ENCODE measurements around the gene CRYBA1.
A peak's percentile ranks its signal among the peaks of the same experiment; 100 is the strongest.
"Not testable (repeated sequence)": the region's sequence is repeated elsewhere in the genome, so short reads cannot be mapped to it uniquely, and the experiment has no call there.

Gene CRYBA1

DNA sequence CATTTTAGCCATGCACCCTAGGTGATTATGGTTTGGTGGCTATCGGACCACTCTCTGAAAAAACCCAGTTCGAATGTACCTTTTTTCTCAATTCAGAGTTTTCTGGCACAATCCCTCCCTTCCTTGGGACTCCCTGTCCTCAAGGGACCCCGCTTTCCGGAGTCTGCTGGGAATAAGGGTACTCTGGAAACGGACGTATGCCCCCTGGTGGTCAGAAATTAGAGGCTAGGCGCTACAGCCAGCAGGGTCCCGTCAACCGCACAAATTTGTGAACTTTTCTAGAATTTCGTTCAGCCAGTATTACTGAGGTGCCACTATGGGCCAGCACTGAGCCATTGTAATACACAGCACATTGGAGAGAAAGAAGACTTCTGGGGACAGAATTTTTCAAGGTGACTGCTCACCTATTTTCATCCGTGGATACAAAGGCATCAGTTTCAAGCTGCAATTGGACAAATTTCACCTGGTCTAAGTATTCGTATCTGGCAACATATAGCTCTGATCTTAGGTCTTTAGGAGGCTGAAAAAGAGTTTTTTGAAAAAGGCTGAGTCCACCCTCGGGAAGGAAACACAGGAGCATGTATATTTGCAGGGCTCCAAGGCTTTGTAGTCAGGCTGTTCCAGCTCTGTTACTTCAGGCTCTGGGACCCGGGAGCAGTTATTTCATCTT is 27.1 kb upstream of the CRYBA1 start:
- H3K4me3 ChIP-seq (ENCODE audit: low read depth, low read length): no peak overlapping the region
- TF ChIP-seq, protein P1, sequence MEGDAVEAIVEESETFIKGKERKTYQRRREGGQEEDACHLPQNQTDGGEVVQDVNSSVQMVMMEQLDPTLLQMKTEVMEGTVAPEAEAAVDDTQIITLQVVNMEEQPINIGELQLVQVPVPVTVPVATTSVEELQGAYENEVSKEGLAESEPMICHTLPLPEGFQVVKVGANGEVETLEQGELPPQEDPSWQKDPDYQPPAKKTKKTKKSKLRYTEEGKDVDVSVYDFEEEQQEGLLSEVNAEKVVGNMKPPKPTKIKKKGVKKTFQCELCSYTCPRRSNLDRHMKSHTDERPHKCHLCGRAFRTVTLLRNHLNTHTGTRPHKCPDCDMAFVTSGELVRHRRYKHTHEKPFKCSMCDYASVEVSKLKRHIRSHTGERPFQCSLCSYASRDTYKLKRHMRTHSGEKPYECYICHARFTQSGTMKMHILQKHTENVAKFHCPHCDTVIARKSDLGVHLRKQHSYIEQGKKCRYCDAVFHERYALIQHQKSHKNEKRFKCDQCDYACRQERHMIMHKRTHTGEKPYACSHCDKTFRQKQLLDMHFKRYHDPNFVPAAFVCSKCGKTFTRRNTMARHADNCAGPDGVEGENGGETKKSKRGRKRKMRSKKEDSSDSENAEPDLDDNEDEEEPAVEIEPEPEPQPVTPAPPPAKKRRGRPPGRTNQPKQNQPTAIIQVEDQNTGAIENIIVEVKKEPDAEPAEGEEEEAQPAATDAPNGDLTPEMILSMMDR (IDR thresholded peaks at IDR 0.05; ENCODE audit: low read depth, low read length): peak; percentile 93

DNA sequence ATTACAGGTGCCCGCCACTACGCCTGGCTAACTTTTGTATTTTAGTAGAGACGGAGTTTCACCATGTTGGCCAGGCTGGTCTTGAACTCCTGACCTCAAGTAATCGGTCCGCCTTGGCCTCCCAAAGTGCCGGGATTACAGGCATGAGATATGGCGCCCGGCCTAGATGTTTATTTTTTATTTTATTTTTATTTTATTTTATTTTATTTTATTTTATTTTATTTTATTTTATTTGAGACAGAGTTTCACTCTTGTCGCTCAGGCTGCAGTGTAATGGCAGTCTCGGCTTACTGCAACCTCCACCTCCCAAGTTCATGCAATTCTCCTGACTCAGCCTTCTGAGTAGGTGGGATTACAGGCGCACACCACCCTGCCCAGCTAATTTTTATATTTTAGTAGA is 25.3 kb upstream of the CRYBA1 start:
- H3K4me3 ChIP-seq (ENCODE audit: low read depth, low read length): not testable (repeated sequence)

DNA sequence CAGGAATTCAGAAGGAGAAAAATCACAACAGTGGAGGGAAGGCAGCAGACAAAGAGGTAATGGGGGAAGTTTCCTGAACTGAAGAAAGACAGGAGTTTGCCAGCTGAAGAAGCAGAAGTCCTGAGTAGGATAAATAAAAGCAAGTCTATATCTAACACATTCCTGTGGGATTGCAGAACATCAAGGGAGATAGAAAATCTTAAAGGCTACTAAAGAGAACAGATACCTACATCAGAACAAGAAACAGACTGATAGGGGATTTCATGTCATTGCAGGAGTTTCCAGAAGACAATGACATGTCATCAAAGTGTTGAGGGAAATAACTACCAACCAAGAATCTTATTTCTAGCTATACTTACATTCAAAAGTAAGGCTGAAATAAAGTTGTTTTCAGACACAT is 21.3 kb upstream of the CRYBA1 start:
- TF ChIP-seq, protein P1 (IDR thresholded peaks at IDR 0.05; ENCODE audit: low read depth, low read length): no peak
- no peak overlapping the region for H3K4me3 ChIP-seq (ENCODE audit: low read depth, low read length)

DNA sequence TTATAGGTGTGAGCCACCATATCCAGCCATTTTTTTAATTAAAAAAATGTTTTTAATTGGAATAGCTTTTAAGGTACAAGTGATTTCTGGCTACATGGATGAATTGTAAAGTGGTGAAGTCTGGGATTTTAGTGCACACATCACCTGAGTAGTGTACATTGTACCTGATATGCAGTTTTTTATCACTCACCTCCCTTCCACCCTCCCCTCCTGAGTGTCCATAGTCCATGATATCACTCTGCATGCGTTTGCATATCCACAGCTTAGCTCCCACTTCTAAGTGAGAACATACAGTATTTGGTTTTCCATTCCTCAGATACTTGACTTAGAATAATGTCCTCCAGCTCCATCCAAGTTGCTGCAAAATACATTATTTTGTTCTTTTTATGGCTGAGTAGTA is 13.4 kb upstream of the CRYBA1 start:
- TF ChIP-seq, protein P1 (IDR thresholded peaks at IDR 0.05; ENCODE audit: low read depth, low read length): no peak
- no peak overlapping the region for H3K4me3 ChIP-seq (ENCODE audit: low read depth, low read length)

DNA sequence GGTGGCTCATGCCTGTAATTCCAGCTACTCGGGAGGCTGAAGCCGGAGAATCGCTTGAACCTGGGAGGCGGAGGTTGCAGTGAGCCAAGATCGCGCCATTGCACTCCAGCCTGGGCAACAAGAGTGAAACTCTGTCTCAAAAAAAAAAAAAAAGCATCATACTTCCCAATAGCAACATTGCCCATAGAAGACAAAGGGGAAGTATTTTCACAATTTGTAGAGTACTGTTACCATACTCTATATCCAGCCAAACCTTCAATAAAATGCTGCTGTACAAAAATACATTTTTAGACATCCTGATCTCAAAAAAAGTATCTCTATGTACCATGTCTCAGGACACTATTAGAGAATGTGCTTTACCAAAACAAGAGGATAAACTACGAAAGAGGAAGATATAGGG is 11.7 kb upstream of the CRYBA1 start:
- H3K4me3 ChIP-seq (ENCODE audit: low read depth, low read length): not testable (repeated sequence)

DNA sequence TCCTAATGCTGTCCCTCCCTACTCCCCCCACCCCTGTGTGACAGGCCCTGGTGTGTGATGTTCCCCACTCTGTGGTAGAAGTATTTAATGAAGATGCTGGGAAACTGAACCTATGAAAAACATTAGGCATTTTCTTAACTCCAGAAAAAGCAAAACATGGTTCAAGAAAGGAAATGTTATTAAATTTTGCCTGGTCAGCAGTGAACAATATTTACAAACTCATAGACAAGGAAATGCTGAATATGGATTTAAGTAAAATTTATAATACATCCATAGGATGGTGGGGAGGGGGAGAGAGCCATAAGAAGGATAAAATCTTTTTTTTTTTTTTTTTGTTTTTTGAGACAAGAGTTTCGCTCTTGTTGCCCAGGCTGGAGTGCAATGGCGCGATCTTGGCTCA is 10.8 kb upstream of the CRYBA1 start:
- TF ChIP-seq, protein P1 (IDR thresholded peaks at IDR 0.05; ENCODE audit: low read depth, low read length): no peak
- no peak overlapping the region for H3K4me3 ChIP-seq (ENCODE audit: low read depth, low read length)

DNA sequence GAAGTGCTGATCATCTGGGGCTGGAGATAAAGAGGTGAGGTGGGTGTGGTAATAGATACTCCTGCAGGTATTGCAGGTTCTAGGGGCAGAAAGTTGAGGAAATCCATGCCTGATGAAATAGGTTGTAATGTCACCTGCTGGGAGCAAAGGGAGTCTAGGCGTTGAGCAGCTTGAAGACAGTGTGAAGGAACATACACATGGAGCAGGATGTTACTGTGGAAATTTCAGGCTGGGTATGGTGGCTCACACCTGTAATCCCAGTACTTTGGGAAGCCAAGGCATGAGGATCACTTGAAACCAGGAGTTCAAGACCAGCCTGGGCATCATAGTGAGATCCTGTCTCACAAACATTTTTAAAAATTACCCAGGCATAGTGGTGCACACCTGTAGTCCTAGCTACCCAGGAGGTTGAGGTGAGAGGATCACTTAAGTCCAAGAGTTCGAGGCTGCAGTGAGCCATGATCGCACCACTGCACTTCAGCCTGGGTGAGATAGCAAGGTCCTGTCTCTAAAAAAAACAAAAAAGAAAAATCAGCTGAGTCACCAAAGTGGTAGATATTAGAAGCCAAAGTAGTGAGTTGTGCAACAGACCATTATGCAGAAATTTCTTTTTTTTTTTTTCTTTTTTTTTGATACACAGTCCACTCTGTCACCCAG is 9.1 kb upstream of the CRYBA1 start:
- TF ChIP-seq, protein P1 (IDR thresholded peaks at IDR 0.05; ENCODE audit: low read depth, low read length): no peak
- no peak overlapping the region for H3K4me3 ChIP-seq (ENCODE audit: low read depth, low read length)

DNA sequence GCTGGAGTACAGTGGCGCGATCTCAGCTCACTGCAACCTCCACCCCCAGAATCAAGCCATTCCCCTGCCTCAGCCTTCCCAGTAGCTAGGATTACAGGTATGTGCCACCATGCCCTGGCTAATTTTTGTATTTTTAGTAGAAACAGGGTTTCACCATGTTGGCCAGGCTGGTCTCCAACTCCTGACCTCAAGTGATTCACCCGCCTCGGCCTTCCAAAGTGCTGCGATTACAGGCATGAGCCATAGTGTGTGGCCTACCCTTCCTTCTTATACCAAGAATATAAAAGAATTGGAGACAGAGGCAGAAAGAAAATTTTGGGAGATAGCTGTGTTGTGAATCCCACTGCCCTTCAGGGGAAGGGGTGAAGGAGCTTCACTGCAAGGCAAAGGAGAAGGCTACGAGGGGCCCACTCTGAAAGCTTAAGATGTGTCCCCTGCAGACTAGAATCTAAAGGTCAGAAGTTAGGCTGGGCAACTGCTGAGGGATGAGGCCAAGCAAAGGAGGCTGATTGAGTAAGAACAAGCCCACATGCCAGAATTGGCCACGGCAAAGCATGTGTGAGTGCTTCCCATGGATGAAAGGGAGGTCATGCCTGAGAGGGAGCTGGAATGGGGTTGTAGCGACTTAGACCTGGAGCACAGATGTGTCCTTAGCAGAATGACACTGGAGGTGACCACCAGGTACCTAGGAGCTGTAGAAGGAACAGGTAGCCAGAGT is 8.4 kb upstream of the CRYBA1 start:
- TF ChIP-seq, protein P1 (IDR thresholded peaks at IDR 0.05; ENCODE audit: low read depth, low read length): no peak
- H3K4me3 ChIP-seq (ENCODE audit: low read depth, low read length): no peak overlapping the region
